GM19193 (cell line): ENCODE results near the gene DSTN.

Experiments
- POLR2A ChIP-seq: IDR thresholded peaks from 4 replicates; pipeline ENCODE4 v1.6.1; 2011; ENCODE audit not compliant: insufficient read depth, insufficient read length; ENCODE audit errors: extremely low read depth

DSTN gene

DNA sequence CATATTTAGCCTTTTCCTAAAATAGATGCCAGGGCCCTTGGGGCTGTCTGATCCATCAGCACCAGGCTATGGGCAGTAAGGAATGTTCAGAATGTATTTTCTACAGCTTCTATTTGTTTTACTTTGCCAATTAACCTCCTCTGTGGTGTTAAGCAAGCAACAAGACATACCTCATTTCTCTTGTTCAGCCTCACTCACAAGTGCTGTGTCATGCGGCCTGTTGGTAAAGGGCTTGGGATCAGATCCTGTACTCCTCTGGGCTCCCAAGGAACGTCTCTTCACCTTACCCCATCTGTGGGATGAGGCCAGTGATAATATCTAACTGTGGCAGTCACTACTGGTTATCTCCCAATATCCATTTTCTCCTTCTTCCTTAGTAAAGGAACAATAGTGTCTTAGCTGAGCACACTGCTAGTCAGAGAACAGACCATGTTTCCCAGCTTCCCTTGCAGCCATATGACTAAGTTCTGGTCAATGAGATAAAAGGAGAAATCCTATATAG, 7.0 kb upstream of the DSTN start:
- no peak for TF ChIP-seq POLR2A

DNA sequence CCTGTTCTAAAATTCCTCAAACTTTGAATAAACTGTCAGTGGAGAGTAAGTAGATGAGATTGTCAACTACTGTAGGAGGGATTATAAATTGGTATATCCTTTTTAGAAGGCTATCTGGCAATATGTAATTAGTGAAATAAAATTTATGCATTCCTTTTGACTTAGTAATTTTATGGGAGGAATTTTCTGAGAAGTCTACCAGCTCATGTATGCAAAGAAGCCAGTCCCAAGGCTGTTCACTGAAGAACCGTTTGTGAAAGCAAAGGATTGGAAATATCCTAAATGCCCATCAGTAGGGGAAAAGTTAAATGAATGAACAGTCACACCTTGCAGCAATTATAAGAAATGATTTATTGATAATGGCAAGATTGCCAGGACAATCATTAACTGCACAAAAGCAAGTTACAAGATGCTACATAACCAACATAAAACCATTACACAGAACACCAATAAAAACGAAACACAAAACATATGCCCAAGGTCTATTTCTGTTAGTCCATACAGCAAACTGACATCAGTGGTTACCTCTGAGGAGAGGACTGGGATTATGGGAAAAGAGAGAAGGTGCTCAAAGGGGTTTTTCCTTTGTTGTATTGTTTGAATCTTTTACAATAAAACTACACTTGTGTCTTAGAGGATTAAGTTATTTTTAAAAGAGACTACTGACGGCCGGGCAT, 4.6 kb upstream of the DSTN start:
- no peak for TF ChIP-seq POLR2A

DNA sequence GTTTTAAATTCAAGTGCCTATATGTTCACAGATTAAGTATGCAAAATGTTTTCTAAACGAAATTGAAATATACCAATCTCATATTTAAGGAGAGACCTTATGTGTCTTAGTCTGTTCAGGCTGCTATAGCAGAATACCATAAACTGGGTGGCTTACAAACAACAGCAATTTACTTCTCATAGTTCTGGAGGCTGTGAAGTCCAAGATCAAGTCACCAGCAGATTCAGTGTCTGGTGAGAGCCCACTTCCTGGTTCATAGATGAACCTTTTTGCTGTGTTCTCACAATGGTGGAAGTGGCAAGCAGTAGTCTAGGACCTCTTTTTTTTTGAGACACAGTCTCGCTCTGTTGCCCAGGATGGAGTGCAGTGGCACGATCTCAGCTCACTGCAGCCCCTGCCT, 3.5 kb upstream of the DSTN start:
- no peak for TF ChIP-seq POLR2A

DNA sequence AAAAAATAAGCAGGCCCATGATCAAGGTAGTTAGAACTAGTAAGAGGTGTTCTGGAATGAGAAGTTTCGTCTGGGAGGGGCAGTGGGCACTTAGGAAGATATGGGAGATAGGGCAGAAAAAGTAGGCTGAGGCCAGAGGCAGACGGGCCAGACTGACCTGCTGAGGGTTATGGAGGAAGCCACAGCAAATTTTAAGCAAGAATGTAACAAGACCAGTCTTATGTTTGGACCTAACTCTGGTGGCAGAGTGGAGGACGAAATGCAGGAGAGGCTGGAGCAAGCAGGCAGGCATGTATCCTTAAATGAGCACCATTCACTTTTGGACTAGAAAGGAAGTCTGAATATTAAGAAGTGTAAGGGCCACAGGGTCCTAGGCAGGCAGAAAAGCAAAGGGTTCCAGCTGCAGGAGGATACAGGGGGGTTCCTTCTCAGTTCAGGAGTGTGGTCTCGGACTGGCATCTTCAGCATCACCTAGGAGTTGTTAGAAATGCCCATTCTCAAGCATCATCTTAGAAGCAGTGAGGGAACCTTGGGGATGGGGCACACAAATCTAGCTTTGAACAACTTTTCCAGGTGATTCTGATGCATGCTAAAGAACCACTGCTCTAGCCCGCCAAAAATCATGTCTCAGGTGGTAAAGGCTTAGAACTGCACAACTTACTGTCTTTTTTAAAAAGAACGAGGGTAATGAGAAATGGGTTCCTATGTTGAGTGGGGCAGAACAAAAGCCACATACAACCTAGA, 1.7 kb upstream of the DSTN start:
- no peak for TF ChIP-seq POLR2A

DNA sequence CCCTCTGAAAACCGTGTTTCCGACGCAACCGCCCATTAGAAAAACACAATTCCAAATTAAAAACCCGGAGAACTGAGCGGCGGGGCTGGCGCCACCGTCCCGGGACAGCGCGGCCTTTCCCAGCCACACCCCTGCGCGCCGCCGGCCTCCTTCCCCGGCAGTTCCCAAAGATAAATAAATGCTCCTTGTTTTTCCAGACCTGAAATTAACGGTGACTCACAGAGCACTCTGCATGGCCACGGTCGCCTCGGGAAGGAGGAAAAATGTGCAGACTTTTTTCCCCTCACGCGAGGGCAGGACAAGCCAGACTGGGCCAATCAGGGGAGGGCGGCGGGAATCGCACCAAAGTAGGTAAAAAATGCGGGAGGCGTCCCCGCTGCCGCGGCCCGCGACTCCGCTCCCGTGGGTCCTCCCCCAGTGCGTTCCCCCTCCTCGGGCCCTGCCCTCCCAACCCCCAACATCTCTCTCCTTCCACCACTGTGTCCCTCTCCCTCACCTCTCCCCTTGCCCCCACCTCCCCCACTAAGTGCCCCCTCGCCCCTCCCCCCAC, 828 bp upstream of the DSTN start:
- TF ChIP-seq POLR2A: no peak

DNA sequence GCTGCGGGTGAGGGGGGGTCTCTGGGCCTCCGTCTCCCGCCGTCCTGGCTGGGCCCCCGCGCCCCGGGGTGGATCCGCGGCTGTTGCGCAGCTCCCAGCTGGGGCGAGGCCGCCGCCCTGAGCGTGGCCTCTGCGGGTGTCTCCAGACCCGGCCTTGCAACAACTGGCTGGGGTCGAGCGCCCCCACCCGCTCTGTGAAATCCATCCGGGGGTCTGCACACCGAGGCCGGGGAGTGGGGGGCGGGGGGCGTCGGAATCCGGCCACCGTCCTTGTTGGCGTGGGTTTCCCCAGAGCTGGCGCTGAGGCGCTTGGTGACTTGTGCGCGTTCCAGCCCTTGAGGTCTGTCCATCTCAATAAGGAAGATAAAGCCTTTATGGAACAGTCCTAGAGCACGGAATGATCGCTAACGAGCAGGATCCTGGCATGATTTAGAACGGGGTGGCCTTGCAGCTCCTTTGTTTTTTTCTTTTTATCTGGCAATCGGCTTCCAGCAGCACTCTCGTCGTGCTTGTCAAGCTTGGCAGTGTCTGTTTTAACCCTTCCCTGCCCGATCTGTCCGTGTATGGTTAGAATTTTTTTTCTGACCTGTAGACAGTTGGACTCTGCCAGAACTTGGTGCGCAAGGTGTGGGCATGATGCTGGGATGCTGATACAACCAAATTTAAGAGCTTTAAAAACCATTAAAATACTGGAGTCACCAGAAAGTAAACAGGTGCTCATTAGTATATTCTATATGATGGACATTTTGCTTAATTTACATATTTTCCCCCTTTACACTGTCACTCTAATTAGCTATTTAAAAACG, 675 bp downstream of the DSTN start:
- TF ChIP-seq POLR2A: no peak

DNA sequence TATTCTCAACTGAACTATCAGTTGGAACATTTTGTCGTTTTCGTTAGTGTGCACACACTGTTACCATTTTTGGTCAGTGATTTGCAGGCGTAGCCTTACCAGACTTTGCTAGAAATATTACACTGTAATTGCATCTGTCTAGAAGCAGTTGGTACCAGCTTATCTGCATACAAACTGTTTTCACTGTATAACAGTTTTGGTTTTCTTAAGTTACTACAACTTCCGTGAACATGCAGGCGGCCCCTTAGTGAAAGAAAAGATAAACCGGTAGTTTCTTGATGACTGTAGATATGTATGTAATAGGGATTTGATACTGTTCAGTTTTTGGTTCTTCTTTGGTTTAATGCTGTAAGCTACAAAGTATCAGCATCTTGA, 1.3 kb downstream of the DSTN start:
- no peak for TF ChIP-seq POLR2A

DNA sequence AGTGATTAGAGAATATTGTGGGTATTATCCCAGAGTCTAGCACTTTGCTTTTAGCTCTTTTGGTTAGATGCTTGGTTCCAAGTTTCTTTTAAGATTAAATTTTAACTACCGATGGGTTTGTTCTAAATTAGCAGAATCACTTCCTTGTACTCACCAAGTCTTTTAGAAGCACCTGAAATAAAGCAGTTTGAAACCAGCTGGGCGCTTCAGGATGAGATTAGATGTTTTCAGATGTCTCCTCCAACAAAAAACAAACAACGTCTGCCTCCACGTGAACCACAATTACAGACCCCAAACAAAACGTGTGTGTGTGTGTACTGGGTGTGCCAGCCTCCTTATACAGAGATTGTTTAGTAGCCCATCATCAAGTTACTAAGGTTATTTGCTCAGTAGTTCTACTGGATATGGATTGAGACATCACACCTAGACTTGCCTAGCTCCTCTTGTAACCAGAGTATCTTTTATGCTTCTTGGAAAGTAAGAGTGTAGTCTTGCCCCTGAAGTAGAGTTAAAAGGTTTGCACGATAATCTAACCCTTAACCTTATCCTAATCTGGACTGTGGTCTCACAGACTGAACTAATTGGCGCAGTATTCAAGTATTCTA, 2.3 kb downstream of the DSTN start:
- TF ChIP-seq POLR2A: no peak

DNA sequence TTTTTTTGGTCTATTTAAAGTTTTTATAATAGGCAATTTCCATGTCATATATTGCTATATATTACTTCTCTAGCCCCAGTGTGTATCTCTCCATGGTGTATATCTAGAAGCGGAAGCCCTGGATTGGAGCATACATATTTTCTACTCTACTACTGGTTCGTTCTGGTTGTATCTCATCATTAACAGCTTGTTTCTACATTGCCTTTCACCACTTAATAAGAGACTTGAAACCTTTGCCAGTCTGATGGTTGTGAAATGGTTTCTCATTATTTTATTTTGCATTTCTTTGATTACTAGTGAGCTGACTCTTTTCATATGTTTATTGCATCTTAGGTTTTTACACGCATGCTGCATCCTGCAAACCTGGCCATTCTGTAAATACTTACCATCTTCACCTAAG, 3.6 kb downstream of the DSTN start:
- no peak for TF ChIP-seq POLR2A

DNA sequence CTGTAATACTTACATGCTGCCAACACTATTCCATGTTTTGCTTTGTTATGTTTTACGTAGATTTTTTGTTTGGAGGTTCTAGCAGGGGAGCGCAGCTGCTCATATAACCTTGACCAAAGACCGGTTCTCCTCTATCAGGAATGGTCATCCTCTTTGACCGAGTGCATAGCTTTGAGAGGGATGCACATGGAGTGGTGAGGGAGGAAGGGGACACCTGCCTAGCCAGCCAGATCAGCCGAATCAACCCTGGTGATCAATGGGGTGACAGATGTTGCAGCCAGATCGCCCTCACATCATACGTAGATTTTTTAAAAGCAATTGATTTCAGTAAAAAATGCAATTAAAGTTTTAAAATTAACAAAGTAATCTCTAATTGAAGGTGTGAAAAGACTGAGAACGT, 6.3 kb downstream of the DSTN start:
- TF ChIP-seq POLR2A: no peak

DNA sequence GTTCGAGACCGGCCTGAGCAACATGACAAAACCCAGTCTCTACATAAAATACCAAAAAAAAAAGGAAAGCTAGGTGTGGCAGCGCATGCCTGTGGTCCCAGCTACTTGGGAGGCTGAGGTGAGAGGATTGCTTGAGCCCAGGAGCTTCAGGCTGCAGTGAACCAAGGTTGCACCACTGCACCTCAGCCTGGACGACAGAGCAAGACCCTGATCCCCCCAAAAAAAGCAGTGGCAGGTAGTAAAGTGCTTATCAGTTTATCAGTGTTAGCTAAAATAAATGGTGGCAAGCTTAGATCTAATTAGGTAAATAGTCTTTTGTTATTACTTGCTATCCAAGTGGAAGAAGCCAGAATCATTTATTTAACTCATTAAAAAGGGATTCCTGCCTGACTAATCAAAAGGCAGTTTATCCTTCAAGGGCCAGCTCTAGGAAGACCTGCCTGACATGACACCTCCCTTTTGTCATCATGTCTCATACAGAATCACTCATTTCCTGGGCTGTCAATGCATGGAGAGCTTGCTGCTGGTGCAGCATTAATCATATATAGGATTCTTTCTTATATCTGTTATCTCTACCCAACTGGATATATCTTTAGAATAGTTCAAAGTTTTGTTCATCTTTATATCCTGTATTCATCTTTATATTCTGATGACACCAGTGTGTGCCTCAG, 9.6 kb downstream of the DSTN start:
- TF ChIP-seq POLR2A: no peak

DNA sequence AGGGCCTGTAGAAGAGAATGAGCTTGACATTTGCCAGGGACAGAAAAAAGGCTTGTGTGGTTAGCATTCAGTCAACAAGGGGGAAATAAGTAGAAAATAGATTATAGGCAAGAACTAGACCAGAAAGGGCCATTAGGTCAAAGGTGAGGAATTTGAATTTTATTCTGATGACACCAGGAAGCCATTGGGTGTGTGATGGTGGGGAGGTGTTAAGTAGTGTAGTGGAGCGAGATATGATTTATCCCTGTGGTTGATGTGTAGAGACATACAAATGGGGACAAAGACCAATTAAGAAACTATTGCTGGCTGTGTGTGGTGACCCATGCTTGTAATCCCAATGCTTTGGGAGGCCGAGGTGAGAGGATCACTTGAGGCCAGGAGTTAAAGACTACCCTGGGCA, 11.0 kb downstream of the DSTN start:
- no peak for TF ChIP-seq POLR2A

DNA sequence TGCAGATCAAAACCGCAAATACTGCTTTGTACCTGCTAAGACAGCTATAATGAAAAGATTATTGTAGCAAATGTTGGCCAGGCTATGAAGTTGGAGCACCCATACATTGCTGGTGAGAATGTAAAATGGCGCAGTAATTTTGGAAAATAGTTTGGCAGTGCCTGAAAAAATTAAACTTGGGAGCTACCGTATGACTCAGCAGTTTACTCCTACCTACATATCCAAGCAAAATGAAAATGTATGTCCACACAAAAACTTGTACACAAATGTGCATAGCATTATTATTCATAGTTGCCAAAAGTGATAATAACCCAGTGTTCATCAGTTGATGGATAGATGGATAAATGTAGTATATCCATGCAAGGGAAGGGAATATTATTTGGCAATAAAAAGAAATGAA, 13.3 kb downstream of the DSTN start:
- TF ChIP-seq POLR2A: no peak

DNA sequence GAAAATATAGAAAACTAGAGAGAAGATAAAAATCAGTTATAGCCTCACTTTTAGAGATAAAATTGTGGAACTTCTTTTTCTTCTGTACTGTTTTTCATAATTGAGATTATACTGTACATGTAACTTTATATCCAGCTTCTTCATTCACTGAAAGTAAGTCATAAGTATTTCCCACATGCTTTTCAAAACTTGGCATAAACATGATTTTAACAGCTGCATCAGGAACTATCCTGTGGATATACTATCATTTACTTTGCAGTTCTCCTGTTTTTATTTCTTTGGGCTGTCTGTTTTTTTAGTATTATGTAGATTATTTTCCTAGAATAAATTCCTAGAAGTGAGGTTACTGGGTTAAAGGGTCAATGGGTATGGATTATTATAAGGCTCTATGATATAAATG, 14.8 kb downstream of the DSTN start:
- TF ChIP-seq POLR2A: no peak
